Lung (tissue), 16 donors: ENCODE data around the gene ABHD13. TPM values are rescaled to one million over a fixed set of nuclear protein-coding genes. Genes with fewer than 3 reads are reported as not detected.

Source experiments
- ATAC-seq: fragments of 200-7000 bp; cut with Tn5 transposase; one replicate; pipeline ENCODE4 v1.9.1; 2020; ENCODE audit warnings: moderate number of reproducible peaks; ENCODE audit not compliant: insufficient read depth, low FRiP score
- DNase-seq, 3 donors: peaks; one replicate each; pipeline ENCODE4 v3.0.0-alpha.2; 2013 to 2017
- H3K27ac ChIP-seq, 2 donors: one replicate each; pipeline ENCODE4 v1.5.1; 2013; ENCODE audit warnings: mild to moderate bottlenecking in 2 of 2, moderate library complexity in 2 of 2, control low read depth in 1 of 2, inconsistent platforms in 1 of 2, low read depth in 1 of 2, low read length in 1 of 2
- H3K27me3 ChIP-seq, 3 donors: one replicate each; pipeline ENCODE4 v1.5.1; 2013; ENCODE audit warnings: low read length in 2 of 3; ENCODE audit not compliant: control insufficient read depth in 3 of 3, insufficient read depth in 3 of 3
- H3K36me3 ChIP-seq, 4 donors: one replicate each; pipeline ENCODE4 v1.5.1; 2013; ENCODE audit warnings: low read length in 4 of 4, mild to moderate bottlenecking in 1 of 4, moderate library complexity in 1 of 4; ENCODE audit not compliant: control insufficient read depth in 4 of 4, insufficient read depth in 4 of 4
- H3K4me1 ChIP-seq, 5 donors: one replicate each; pipeline ENCODE4 v1.5.1; 2013; ENCODE audit warnings: low read length in 5 of 5, mild to moderate bottlenecking in 2 of 5, moderate library complexity in 1 of 5; ENCODE audit not compliant: control insufficient read depth in 5 of 5, insufficient read depth in 5 of 5
- H3K4me3 ChIP-seq: one replicate; pipeline ENCODE4 v1.5.1; 2013; ENCODE audit warnings: mild to moderate bottlenecking, control low read depth, moderate library complexity
- H3K9ac ChIP-seq, 2 donors: one replicate each; pipeline ENCODE4 v1.5.1; 2013; ENCODE audit warnings: low read length in 2 of 2, control low read depth in 1 of 2; ENCODE audit not compliant: insufficient read depth in 1 of 2
- H3K9me3 ChIP-seq, 4 donors: one replicate each; pipeline ENCODE4 v1.5.1; 2013; ENCODE audit warnings: low read length in 3 of 4, mild to moderate bottlenecking in 1 of 4, moderate library complexity in 1 of 4; ENCODE audit not compliant: control insufficient read depth in 4 of 4, insufficient read depth in 3 of 4
- WGBS, 2 donors: extraction: QIAGEN DNeasy Blood & Tissue Kit; methylation state at CpG; one replicate each; pipeline ENCODE4 v1.1.7; 2013; 5-methylcytosine and 5-hydroxymethylcytosine counted together
- long read RNA-seq, 5 donors: transcript quantifications; one replicate each; lab custom pipeline, GENCODE V29; 2026
- polyA plus RNA-seq, 2 donors: library from polyadenylated mRNA; stranded (reverse); fragments of 200-250 nt; gene quantifications; one replicate each; pipeline ENCODE4 v1.2.1, GENCODE V29; 2013
- total RNA-seq, 2 donors: library from RNA; depleted of rRNA in 1 of 2; stranded (reverse); fragments of >200 nt in 1 of 2; gene quantifications; one replicate each; pipeline ENCODE4 v1.2.1, GENCODE V29; 2014 to 2021
- TF ChIP-seq, protein P1 (sequence below): IDR thresholded peaks from 2 replicates; pipeline ENCODE4 v1.5.1; 2012; ENCODE audit warnings: mild to moderate bottlenecking; ENCODE audit errors: control extremely low read depth, extremely low read depth
- donor health status: control.
- donor health status: control.
- donor health status: Bipolar disorder and iron deficiency.
- donor health status: healthy.
- donor health status: DM: yes; HTN: yes; CAD: no.

The ABHD13 gene
- total RNA-seq = 10 to 100 TPM in 1 of 2 donors, 1 to 10 TPM in 1; 8.7 to 17.5 TPM
- polyA plus RNA-seq = 1 to 10 TPM; 4.7 to 7.8 TPM
- long read RNA-seq, donor 1, full-length matches to known transcripts = 6 of 6 reads
- long read RNA-seq, donor 1, partial matches to known transcripts = 0 of 6 reads
- long read RNA-seq, donor 1, other reads (novel, unspliced or antisense) = 0 of 6 reads
- long read RNA-seq, donor 2, full-length matches to known transcripts = 4 of 4 reads
- long read RNA-seq, donor 2, partial matches to known transcripts = 0 of 4 reads
- long read RNA-seq, donor 2, other reads (novel, unspliced or antisense) = 0 of 4 reads
- long read RNA-seq, donor 3, full-length matches to known transcripts = 4 of 4 reads
- long read RNA-seq, donor 3, partial matches to known transcripts = 0 of 4 reads
- long read RNA-seq, donor 3, other reads (novel, unspliced or antisense) = 0 of 4 reads
- long read RNA-seq, donor 4, full-length matches to known transcripts = 3 of 3 reads
- long read RNA-seq, donor 4, partial matches to known transcripts = 0 of 3 reads
- long read RNA-seq, donor 4, other reads (novel, unspliced or antisense) = 0 of 3 reads
- long read RNA-seq, donor 5, full-length matches to known transcripts = 10 of 10 reads
- long read RNA-seq, donor 5, partial matches to known transcripts = 0 of 10 reads
- long read RNA-seq, donor 5, other reads (novel, unspliced or antisense) = 0 of 10 reads

DNA sequence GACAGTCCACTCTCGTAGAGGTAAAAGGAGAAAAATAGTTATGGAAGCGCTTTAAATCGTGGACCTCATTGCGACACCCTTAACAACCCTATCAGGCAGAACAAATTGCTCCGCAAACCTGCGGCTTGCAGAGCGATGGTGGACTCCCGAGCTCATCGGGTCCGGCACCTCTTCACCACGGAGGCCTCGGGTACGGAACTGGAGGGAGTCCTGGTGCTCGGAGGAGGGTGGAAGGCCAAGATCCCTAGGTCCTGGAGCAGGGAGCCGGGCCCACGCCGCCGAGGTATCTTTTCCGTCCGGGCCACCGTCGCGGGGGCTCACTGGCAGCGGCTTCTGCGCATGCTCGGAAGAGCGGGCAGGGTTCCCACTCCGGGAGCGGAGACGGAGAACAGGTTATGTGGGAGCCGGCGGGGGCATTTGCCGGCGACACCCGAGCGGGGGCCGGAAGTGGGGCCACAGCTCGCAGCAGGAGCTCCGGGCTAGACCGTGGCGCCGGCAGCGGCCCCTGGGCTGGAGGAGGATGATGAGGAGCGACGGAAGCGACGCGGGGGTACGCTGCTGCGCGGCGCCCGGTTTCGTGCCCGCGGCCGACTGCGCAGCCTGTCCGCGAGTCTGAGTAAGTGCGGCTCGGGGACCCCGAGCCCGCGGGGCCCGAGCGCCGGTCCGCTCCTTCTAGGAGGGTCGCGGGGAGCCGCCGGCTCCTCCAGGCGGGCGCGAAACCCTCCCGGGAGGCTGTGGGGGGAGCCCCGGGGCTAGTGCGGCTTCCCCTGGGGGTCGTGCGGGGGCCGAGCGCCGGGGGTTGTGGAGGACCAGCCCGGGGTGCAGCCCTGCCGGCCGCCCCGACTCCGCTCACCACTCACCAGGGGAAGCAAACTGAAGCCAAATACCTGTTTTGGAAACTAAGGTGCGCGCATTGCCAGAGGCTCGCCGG, at the start of gene ABHD13:
Gene ABHD13 (plus strand): TSS at position 349 of the 931 bp plus-strand sequence. CDS start 10,827 bp downstream, outside the sequence.
- Histone ChIP-seq H3K9ac (peak within 1 kb of the TSS; percentile 72 to 82), H3K36me3 (no peaks in the 10 kb centered on the region), H3K27ac (peak within 1 kb of the TSS; percentile 96), H3K4me3 (peak within 1 kb of the TSS; percentile 99), H3K27me3 (no peaks in the 10 kb centered on the region), H3K9me3 (no peaks in the 10 kb centered on the region), H3K4me1 (peaks cover 10 to 43% (median 14%) of the 10 kb centered on the region in 5 donors)
- ATAC-seq = peak; percentile 86
- TF ChIP-seq, protein P1, sequence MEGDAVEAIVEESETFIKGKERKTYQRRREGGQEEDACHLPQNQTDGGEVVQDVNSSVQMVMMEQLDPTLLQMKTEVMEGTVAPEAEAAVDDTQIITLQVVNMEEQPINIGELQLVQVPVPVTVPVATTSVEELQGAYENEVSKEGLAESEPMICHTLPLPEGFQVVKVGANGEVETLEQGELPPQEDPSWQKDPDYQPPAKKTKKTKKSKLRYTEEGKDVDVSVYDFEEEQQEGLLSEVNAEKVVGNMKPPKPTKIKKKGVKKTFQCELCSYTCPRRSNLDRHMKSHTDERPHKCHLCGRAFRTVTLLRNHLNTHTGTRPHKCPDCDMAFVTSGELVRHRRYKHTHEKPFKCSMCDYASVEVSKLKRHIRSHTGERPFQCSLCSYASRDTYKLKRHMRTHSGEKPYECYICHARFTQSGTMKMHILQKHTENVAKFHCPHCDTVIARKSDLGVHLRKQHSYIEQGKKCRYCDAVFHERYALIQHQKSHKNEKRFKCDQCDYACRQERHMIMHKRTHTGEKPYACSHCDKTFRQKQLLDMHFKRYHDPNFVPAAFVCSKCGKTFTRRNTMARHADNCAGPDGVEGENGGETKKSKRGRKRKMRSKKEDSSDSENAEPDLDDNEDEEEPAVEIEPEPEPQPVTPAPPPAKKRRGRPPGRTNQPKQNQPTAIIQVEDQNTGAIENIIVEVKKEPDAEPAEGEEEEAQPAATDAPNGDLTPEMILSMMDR = no peak
- peak; percentile 94 to 95 (median 94) for DNase-seq
- WGBS, 2 donors = 0 to 1% methylated on average over 75 to 93 of the region's 93 CpGs

DNA sequence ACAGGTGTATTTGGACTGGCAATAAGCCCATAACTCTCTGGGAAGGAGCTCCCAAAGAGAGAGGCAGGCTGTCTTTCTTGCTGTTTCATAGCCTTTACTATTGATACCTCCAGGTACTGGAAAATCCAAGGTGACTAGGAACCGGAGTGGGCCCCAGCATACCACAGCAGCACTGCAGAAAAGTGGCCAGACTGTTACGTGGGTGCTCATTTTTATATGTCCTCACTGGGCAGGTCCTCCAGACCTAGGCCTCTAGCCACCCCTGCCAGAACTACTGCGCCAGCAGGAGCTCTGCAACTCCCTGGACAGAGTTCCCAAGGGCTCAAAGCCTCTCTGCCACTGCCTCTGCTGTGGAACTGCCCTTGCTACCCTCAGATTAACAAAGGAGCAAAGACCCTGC, 49.3 kb upstream of the ABHD13 start:
- no peaks in the 10 kb centered on the region for H3K27me3 ChIP-seq
- TF ChIP-seq, protein P1 = no peak
- H3K9me3 ChIP-seq = peaks cover 0 to 9% (median 1%) of the 10 kb centered on the region in 4 donors
- ATAC-seq (no peak), DNase-seq (no peak)
- no peak overlapping the region for H3K4me3 ChIP-seq
- H3K27ac ChIP-seq = no peak overlapping the region
- no peaks in the 10 kb centered on the region for H3K4me1 ChIP-seq
- 88 to 94% methylated on average over 3 of the region's 3 CpGs for WGBS, 2 donors
- H3K9ac ChIP-seq = no peak overlapping the region
- no peaks in the 10 kb centered on the region for H3K36me3 ChIP-seq

DNA sequence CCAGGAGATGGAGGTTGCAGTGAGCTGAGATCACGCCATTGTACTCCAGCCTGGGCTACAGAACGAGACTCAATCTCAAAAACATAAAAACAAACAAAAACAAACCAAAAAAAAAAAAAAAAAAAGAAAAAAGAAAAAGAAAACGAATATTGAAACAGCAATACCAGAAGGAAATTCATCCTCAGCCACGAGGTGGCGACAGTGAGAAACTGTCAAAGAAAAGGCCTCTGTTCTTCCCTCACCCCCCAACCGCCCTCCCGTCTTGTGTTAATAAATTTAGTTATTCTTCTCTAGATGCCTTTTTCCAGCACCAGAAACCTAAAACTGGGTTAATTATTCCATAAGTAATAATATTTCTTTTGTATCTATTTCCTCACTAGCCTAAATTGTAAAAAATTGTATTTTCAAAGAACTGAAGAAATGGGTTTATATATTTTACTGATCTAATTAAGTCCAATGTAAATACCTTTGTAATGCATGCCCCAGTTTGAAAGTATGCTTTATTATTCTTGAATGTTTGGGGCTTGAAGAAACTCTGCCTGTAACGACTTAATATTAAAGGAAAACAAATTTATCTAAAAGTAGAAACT, 41.4 kb upstream of the ABHD13 start:
- H3K27me3 ChIP-seq = no peaks in the 10 kb centered on the region
- WGBS, 2 donors = 59 to 64% methylated on average over 8 of the region's 8 CpGs
- H3K4me3 ChIP-seq = no peak overlapping the region
- peaks cover 0 to 9% (median 0%) of the 10 kb centered on the region in 4 donors for H3K9me3 ChIP-seq
- TF ChIP-seq, protein P1 = no peak
- ATAC-seq = no peak
- H3K36me3 ChIP-seq = no peaks in the 10 kb centered on the region
- peak in 1 of 3 donors; percentile 5 for DNase-seq
- no peak overlapping the region for H3K27ac ChIP-seq
- H3K4me1 ChIP-seq = no peaks in the 10 kb centered on the region
- no peak overlapping the region for H3K9ac ChIP-seq
